ENCODE data around the gene APOE.

GRCh38 chr19:44884566-44884965 is 21.0 kb upstream of the APOE start:
- TF ChIP-seq CTCF (conservative IDR thresholded peaks at IDR 0.05; ENCODE audit: low read depth in 2 of 2) (no peak), POLR2AphosphoS5 (IDR thresholded peaks at IDR 0.05; ENCODE audit: low read depth) (no peak), EZH2 (IDR thresholded peaks at IDR 0.05; ENCODE audit: low read depth, unreplicated experiment) (no peak), EZH2phosphoT487 (IDR thresholded peaks at IDR 0.05; ENCODE audit: unreplicated experiment) (no peak), REST (IDR thresholded peaks at IDR 0.05; ENCODE audit: unreplicated experiment) (no peak), ZNF462 (CRISPR knock-in tag; IDR thresholded peaks at IDR 0.05) (no peak), CREB1 (CRISPR knock-in tag; IDR thresholded peaks at IDR 0.05; ENCODE audit: low read depth) (no peak), ZNF331 (CRISPR knock-in tag; IDR thresholded peaks at IDR 0.05; ENCODE audit: low read depth) (no peak), JUNB (IDR thresholded peaks at IDR 0.05; ENCODE audit: unreplicated experiment) (no peak), ETS1 (IDR thresholded peaks at IDR 0.05) (no peak), ZNF114 (CRISPR knock-in tag; IDR thresholded peaks at IDR 0.05) (no peak), STAT1 (IDR thresholded peaks at IDR 0.05; ENCODE audit: unreplicated experiment) (no peak), NANOG (IDR thresholded peaks at IDR 0.05; ENCODE audit: borderline replicate concordance) (no peak)

Data from GM23338 (cell line).